ENCODE results near the gene RAG1.

DNA sequence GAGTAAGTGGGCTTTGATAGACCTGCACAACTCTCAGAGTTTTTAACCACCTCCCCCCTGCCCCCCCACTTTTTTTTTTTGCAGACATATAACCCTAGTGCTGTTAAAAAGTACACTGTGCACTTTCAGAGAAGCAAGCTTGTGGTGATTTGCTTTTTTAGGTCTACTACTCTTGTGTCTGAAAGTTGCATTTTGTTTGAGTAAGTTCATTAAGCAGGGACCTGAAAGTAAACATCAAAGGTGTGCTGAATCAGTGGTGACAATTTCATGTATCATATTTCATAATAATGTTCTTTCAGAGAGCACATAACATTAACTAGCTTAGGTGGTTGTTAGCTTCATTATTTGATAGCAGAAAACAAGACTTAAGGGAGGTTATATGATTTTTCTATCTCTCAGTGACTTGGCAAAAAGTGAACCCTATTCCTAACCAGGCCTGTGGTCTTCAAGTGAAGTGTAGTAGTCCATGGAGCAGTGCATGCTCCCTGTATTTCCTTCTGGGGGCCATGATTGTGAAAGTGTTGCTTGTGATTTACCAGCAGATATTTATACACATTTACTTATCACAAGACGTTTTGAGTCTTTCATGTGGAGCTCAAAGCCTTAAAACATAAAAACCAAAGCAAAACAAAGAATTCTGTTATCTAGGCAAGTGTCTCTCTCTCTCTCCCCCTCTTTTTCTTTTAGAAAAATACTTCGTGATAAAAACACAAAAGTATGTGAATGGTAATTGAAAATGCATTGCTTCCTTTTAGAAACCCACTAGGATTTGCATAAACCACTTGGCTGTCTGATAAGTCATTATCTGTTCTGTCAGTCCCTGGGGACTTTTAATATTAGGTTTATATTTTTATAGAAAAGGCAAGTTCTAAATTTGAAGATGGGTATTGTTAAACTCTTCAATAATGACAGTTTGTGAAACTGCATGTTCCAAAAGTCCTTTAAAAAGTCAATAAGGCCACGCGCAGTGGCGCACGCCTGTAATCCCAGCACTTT, 37.7 kb downstream of the RAG1 start:
- TF ChIP-seq, protein P1, sequence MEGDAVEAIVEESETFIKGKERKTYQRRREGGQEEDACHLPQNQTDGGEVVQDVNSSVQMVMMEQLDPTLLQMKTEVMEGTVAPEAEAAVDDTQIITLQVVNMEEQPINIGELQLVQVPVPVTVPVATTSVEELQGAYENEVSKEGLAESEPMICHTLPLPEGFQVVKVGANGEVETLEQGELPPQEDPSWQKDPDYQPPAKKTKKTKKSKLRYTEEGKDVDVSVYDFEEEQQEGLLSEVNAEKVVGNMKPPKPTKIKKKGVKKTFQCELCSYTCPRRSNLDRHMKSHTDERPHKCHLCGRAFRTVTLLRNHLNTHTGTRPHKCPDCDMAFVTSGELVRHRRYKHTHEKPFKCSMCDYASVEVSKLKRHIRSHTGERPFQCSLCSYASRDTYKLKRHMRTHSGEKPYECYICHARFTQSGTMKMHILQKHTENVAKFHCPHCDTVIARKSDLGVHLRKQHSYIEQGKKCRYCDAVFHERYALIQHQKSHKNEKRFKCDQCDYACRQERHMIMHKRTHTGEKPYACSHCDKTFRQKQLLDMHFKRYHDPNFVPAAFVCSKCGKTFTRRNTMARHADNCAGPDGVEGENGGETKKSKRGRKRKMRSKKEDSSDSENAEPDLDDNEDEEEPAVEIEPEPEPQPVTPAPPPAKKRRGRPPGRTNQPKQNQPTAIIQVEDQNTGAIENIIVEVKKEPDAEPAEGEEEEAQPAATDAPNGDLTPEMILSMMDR (IDR thresholded peaks at IDR 0.05 in 4 of 5, conservative IDR thresholded peaks at IDR 0.05 in 1 of 5), result no peak
- TF ChIP-seq POLR2A (IDR thresholded peaks at IDR 0.05), result no peak

All from gastrocnemius medialis (tissue), 4 donors.